Chondrocyte (in vitro differentiated cells): ENCODE results near the gene IP6K1. TPM values are rescaled to one million over a fixed set of nuclear protein-coding genes. Genes with fewer than 3 reads are reported as not detected.

ENCODE experiments used
- DNase-seq: peaks from one replicate; pipeline ENCODE4 v3.0.0; 2021; ENCODE audit warnings: mixed read lengths, low spot score
- H3K27ac Mint-ChIP-seq: one replicate; pipeline ENCODE4 v1.8.0; 2021; ENCODE audit warnings: mild to moderate bottlenecking, moderate library complexity, mixed read lengths; ENCODE audit not compliant: unreplicated experiment
- H3K27me3 Mint-ChIP-seq: 2 replicates; pipeline ENCODE4 v1.8.0; 2021; ENCODE audit warnings: low read depth, mixed read lengths
- H3K36me3 Mint-ChIP-seq: 2 replicates; pipeline ENCODE4 v1.8.0; 2021; ENCODE audit warnings: low read depth, mixed read lengths
- H3K4me1 Mint-ChIP-seq: 2 replicates; pipeline ENCODE4 v1.8.0; 2021; ENCODE audit warnings: low read depth, mild to moderate bottlenecking, mixed read lengths
- H3K4me3 Mint-ChIP-seq: one replicate; pipeline ENCODE4 v1.8.0; 2021; ENCODE audit warnings: mild to moderate bottlenecking, moderate library complexity, mixed read lengths; ENCODE audit not compliant: unreplicated experiment
- H3K9me3 Mint-ChIP-seq: 2 replicates; pipeline ENCODE4 v1.8.0; 2021; ENCODE audit warnings: low read depth, mixed read lengths
- total RNA-seq: library from RNA; stranded (reverse); gene quantifications from 3 replicates; pipeline ENCODE4 v1.2.1, GENCODE V29; 2021
- TF ChIP-seq, protein P1 (sequence below): fragments of 200-600 bp; sonication (generic); IDR thresholded peaks from 2 replicates; pipeline ENCODE4 v1.5.0; 2021; ENCODE audit warnings: antibody characterized with exemption, mild to moderate bottlenecking, moderate library complexity

Gene IP6K1
- total RNA-seq, 1 donor from 2014 or later = 40.1 TPM

DNA sequence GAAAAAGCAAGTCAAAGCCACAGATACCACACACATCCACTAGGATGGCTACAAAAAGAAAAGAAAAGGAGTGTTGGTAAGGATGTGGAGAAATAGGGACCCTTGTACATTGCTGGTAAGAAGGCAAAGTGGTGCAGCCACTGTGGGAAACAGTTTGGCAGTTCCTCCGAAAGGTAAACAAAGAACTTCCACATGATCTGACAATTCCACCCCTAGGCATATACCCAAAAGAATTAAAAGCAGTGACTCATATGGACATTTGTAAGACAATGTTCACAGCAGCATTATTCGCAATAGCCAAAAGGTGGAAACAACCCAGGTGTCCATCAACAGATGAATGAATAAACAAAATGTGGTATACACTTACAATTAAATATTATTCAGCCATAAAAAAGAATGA, 40.4 kb downstream of the IP6K1 start:
- no peaks in the 10 kb centered on the region for H3K27me3 Mint-ChIP-seq
- peaks cover 41% of the 10 kb centered on the region for H3K4me1 Mint-ChIP-seq
- no peaks in the 10 kb centered on the region for H3K9me3 Mint-ChIP-seq
- DNase-seq = no peak
- TF ChIP-seq, protein P1, sequence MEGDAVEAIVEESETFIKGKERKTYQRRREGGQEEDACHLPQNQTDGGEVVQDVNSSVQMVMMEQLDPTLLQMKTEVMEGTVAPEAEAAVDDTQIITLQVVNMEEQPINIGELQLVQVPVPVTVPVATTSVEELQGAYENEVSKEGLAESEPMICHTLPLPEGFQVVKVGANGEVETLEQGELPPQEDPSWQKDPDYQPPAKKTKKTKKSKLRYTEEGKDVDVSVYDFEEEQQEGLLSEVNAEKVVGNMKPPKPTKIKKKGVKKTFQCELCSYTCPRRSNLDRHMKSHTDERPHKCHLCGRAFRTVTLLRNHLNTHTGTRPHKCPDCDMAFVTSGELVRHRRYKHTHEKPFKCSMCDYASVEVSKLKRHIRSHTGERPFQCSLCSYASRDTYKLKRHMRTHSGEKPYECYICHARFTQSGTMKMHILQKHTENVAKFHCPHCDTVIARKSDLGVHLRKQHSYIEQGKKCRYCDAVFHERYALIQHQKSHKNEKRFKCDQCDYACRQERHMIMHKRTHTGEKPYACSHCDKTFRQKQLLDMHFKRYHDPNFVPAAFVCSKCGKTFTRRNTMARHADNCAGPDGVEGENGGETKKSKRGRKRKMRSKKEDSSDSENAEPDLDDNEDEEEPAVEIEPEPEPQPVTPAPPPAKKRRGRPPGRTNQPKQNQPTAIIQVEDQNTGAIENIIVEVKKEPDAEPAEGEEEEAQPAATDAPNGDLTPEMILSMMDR = no peak
- H3K4me3 Mint-ChIP-seq = no peak overlapping the region
- H3K27ac Mint-ChIP-seq = peak overlapping the region; percentile 78
- H3K36me3 Mint-ChIP-seq = peaks cover 8% of the 10 kb centered on the region

DNA sequence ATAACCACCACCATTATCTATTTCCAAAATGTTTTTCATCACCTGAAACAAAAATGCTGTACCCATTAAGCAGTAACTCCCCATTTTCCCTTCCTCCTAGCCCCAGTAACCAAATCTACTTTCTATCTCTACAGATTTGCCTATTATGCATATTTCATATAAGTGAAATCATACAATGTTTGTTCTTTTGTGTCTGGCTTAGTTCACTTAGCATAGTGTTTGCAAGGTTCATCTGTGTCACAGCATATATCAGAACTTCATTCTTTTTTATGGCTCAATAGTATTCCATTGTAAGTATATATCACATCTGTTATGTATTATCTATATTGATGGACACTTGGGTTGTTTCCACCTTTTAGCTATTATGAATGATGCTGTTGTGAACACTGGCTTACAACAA, 45.9 kb downstream of the IP6K1 start:
- Mint-ChIP-seq H3K9me3 (no peaks in the 10 kb centered on the region), H3K4me3 (no peak overlapping the region), H3K4me1 (peaks cover 3% of the 10 kb centered on the region), H3K36me3 (peaks cover 11% of the 10 kb centered on the region), H3K27ac (no peak overlapping the region), H3K27me3 (no peaks in the 10 kb centered on the region)
- TF ChIP-seq, protein P1 = no peak
- DNase-seq = no peak

DNA sequence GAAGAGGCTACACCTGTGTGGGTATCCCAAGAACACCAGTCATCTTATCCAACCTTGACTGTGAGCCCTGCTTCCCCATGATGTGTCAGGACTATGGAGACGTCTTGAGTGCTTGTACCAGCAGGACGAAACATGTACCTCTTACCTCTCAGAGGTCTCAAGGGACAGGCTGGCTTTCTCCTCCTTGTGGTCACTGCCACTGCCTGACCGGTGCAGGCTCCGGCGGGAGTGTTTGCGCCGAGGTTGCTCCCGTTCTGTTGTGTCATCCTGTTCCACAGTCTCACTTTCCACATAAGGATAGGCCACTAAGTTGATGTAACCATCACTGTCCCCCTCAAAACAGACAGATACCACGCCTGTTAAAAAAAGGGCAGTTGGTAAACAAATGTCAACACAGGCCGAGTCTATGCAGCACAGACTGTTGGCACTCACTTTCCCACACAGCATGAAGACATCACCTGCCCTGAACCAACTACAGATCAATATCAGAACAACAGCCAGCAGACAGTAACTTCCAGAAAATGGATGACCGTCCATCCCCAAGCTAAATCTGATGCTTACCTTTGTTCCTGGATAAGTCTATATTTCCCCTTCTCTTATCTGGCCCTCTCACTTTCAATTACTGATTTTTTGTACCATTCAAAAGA, 48.2 kb downstream of the IP6K1 start:
- TF ChIP-seq, protein P1 = no peak
- DNase-seq = no peak
- peaks cover 11% of the 10 kb centered on the region for H3K36me3 Mint-ChIP-seq
- no peaks in the 10 kb centered on the region for H3K27me3 Mint-ChIP-seq
- H3K27ac Mint-ChIP-seq = no peak overlapping the region
- H3K4me3 Mint-ChIP-seq = no peak overlapping the region
- H3K4me1 Mint-ChIP-seq = no peaks in the 10 kb centered on the region
- no peaks in the 10 kb centered on the region for H3K9me3 Mint-ChIP-seq

DNA sequence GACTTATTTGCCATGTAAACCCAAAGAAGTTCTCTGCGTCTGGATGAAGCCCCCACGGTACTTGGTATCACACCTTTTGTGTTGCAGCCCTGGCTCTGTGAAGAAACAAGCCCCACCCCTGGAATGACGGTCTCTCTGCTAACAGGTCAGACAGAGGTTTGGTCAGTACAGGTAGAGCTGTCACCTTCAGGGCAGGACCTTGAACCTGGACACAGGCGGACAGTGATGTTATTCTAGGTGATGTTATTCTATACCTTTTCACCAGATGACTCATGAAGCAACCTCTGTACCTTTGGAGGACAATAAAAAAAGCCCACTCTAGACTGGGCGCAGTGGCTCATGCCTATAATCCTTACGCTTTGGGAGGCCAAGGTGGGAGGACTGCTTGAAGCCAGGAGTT, 51.6 kb downstream of the IP6K1 start:
- Mint-ChIP-seq H3K36me3 (peaks cover 23% of the 10 kb centered on the region), H3K27ac (no peak overlapping the region), H3K27me3 (no peaks in the 10 kb centered on the region), H3K4me1 (no peaks in the 10 kb centered on the region), H3K9me3 (no peaks in the 10 kb centered on the region), H3K4me3 (no peak overlapping the region)
- TF ChIP-seq, protein P1 = no peak
- no peak for DNase-seq

DNA sequence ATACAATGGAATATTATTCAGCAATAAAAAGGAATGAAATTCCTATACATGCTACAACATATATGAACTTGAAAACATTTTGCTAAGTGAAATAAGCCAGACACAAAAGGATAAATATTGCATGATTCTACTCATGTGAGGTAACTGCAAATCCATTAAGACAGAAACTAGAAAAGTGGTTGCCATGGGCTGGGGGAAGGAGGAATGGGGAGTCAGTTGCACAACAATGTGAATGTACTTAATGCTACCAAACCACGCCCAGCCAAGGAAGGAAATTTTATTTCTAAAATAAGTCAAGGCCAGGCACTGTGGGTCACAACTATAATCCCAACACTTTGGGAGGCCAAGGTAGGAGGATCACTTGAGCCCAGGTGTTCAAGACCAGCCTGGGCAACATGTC, 52.8 kb downstream of the IP6K1 start:
- no peaks in the 10 kb centered on the region for H3K4me1 Mint-ChIP-seq
- H3K27me3 Mint-ChIP-seq = no peaks in the 10 kb centered on the region
- no peak overlapping the region for H3K27ac Mint-ChIP-seq
- TF ChIP-seq, protein P1 = no peak
- DNase-seq = no peak
- H3K36me3 Mint-ChIP-seq = peaks cover 23% of the 10 kb centered on the region
- no peak overlapping the region for H3K4me3 Mint-ChIP-seq
- no peaks in the 10 kb centered on the region for H3K9me3 Mint-ChIP-seq
